GM20431 (cell line): Measurements from ENCODE around the gene ZNF555.
"Not testable (repeated sequence)": the region's sequence is repeated elsewhere in the genome, so short reads cannot be mapped to it uniquely, and the experiment has no call there.

Source experiments
- in situ Hi-C: fragments of 300-500 bp; cut with MseI, MboI; formaldehyde crosslinking; loops from one replicate; pipeline ENCODE4 v1.15.0; 2020; ENCODE audit warnings: low sequenced_read_pairs; ENCODE audit not compliant: unreplicated experiment

ZNF555 gene

DNA sequence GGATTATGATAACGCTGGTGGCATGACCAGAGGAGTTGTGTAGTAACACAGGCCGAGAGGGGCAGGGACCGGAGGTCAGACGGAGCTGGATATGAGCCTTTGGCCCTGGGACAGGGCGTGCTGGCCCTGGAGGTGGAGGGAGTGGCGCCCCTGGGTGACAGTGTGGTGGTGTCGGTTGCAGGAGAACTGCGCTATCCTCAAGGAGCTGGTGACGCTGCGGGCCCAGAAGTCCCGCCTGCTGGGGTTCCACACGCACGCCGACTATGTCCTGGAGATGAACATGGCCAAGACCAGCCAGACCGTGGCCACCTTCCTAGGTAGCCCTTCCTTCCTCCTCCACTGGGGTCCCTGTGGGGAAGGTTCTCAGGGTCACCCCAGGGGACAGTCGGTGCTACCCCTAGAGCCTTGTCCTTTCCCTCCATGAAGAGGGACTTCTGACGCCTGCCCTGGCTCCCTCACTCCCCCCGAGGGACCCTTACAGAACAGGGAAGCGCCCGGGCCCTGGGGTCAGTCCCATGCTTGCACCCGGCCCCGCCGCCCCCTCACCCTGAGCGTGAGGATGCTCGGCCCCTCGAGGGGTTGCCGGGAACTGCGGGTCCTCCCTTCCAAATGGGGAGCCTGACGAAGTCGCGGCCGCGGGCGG lies 34.4 kb upstream of the ZNF555 start:
- in situ Hi-C loops: no loop called here

DNA sequence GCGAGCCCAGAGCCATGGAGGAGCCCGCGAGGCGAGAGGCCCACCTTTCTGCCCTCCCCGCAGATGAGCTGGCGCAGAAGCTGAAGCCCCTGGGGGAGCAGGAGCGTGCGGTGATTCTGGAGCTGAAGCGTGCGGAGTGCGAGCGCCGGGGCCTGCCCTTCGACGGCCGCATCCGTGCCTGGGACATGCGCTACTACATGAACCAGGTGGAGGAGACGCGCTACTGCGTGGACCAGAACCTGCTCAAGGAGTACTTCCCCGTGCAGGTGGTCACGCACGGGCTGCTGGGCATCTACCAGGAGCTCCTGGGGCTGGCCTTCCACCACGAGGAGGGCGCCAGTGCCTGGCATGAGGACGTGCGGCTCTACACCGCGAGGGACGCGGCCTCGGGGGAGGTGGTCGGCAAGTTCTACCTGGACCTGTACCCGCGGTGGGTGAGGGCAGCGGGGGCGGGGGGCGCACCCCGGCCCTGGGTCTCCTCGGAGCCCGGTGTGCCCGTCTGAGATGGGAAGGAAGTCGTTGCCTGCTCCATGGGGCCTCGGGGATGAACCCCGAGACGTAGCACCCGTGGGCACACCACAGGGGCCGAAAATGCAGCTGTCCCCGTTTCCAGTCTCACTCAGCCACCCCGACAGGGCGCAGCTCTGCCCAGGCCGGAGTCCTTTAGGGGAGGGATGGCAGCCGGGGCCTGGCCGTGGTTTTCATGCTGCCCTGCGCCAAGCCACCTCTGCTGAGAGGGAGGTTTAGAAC lies 33.7 kb upstream of the ZNF555 start:
- in situ Hi-C loops: no loop called here

DNA sequence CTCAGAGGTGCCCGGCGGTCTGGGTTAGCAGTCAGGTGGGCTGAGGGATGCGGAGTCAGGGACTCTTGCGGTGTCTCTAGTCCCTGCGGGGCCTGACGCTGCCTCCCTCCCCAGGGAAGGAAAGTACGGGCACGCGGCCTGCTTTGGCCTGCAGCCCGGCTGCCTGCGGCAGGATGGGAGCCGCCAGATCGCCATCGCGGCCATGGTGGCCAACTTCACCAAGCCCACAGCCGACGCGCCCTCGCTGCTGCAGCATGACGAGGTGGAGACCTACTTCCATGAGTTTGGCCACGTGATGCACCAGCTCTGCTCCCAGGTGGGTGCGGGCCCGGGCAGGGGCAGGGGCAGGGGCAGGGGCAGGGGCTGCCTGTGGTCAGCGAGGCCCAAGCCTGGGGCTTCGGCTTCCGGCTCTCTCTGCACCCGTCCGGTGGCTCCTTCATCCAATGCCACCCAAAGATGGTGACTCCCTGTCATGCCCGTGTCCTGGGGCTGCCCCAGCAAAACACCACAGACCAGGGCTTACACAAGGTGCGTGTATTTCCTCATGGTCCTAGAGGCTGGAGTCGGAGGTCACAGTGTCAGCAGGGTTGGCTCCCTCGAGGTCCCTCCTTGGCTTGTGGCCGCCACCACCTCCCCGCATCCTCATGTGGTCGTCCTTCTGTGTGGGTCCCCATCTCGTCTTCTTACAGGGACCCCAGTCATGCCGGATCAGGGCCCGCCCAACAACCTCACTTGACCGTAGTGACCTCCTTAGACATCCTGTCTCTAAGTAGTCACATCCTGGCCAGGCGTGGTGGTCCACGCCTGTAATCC lies 32.9 kb upstream of the ZNF555 start:
- in situ Hi-C loops: no loop called here

- in situ Hi-C loops: no loop called here
These were observed 31.7 kb upstream of the ZNF555 start for GRCh38 chr19:2809387-2810140.

GRCh38 chr19:2810141-2811091 lies 30.9 kb upstream of the ZNF555 start:
- in situ Hi-C loops: no loop called here

DNA sequence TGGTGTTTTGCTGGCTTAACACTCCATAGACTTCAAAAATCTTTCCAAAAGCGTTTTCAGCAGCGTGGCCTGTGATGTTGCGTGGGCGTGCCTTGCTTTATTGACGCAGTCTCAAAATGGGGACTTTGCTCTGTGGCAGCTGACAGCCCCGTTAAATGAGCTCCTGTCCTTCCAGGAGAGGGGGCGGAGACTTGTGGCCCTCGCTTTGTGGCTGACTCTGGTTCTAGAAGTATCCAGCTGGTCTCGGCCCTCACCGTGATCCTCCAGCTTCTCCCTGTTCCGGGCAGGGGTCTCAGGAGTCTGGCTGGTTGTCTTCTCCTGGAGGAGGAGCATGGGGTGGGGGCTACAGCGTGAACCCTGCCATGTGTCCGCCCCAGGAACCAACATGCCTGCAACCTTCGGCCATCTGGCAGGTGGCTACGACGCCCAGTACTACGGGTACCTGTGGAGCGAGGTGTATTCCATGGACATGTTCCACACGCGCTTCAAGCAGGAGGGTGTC lies 30.0 kb upstream of the ZNF555 start:
- in situ Hi-C loops: no loop called here

DNA sequence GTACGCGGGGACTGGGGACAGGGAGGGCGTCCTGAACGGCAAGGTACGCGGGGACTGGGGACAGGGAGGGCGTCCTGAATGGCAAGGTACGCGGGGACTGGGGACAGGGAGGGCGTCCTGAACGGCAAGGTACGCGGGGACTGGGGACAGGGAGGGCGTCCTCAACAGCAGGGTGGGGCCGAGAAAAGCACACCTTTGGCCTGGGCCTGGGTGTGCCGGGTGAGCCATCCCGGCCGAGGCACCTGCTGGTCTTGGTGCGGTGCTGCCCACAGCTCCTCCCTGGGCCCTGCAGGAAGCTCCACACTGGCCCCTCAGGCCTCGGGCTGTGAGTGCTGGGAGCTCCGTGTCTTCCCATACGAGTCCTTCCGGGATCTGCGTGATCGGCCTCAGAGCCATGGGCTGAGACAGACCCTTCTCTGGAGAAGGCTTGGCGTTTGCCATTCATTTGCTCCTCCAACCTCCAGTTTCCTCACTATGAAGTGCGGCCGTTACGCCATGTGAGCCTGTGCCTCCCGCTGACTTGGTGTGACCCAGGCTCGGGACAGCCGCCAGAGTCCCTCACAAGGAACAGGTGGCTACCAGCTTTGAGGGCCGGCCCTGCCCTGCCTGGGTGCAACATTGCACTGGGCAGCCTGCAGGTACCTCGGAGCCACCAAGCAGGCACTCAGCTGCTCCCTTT lies 29.4 kb upstream of the ZNF555 start:
- in situ Hi-C loops: no loop called here

- in situ Hi-C loops: no loop called here
These were observed 28.7 kb upstream of the ZNF555 start for GRCh38 chr19:2812414-2813234.

DNA sequence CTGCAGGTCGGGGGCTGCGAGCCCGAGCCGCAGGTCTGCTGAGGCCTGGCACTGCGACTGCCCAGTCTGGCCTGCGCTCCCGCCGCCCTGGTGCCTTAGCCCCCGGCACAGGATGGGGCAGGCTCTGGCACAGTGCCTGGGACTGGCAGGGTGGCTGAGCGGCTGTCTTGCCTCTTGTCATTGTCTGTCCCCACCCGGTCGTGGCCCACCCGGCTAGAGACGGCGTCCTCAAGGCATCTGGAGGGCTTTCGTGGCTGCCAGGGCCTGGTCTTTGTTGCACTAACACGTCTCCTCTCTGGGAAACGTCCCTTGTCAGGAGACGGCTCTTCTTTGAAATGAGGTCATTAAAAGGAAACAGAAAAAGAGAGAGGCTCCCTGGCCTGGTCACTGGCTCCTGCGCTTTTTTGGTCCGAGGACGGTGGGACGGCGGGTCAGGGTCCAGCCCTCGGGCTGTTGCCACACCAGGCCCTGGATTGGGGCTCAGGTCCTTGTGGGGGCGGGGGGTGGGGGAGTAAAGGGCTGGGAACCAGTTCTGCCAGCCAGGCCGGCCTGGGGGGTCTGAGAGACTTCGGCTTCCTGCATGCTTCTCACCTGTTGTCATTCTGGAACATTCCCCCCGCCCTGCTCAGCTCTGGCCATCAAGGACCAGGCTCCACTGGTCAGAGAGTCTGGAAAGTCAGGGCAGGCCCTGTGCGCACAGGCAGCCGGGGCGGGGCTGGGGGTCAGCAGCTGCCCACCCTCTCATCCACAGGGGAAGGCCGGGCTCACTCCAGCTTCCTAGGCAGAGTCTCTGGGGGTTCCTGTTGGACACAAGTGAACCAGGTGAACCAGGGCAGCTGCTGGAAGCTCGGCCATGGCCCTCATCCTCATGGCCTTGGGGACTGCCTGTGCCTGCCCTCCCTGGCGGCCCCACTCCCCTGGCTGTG lies 27.8 kb upstream of the ZNF555 start:
- in situ Hi-C loops: no loop called here

DNA sequence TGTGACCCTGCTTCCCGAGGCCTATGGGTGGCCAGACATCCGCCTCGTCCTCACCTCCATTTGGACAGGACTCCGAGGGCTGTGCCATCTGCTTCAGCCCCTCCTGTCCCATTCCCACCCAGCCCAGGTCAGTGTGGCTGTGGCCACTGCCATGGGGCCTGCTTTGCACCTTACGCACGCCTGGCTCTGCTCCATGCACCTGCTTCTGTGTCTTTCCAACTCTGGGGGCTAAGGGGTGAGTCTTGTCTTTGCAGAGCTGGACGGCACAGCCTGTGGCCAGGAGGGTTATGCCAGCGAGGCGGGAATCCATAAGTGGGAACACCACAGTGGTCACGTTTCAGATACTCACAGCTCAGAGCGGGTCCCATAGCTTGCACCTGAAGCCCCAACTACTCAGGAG lies 26.8 kb upstream of the ZNF555 start:
- in situ Hi-C loops: no loop called here

DNA sequence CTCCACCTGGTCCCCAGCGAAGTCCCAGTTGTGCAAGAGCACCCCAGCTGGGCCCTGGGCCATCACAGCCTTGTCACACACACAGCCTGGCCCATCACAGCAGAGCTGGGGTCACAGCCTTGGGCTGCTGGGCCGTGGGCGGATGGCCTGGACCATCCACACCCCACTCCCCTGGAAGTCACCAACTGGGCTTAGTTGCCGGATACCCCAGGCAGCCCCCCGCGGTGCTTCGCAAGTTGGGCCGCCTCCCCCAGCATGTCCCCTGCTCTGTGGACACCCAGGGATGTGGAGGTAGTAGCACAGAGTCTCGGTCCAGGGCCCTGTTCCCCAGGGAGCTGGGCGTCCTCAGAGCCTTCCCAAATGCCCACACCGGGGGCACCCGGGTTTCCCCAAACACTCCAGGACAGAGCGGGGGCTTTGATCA lies 26.1 kb upstream of the ZNF555 start:
- in situ Hi-C loops: no loop called here

GRCh38 chr19:2815923-2816322 lies 25.4 kb upstream of the ZNF555 start:
- in situ Hi-C loops: no loop called here

DNA sequence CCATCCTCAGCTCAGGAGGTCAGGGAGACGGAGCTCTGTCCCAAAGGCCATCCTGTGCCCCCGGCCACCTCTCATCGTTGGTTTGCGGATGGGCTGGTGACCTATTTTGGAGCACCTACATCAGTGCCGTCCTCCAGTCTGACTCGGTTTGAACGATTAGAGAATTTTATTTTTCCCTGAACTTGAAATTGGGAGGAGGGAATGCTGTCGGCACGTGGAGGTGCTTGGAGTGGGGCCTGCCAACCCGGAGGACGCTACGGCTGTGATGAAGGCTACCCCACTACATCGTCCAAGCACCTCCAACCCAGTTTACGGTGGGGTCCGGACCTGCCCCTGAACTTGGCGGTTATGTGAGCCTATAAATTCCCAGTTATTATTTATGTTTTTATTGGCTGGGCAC lies 24.6 kb upstream of the ZNF555 start:
- in situ Hi-C loops: no loop called here

DNA sequence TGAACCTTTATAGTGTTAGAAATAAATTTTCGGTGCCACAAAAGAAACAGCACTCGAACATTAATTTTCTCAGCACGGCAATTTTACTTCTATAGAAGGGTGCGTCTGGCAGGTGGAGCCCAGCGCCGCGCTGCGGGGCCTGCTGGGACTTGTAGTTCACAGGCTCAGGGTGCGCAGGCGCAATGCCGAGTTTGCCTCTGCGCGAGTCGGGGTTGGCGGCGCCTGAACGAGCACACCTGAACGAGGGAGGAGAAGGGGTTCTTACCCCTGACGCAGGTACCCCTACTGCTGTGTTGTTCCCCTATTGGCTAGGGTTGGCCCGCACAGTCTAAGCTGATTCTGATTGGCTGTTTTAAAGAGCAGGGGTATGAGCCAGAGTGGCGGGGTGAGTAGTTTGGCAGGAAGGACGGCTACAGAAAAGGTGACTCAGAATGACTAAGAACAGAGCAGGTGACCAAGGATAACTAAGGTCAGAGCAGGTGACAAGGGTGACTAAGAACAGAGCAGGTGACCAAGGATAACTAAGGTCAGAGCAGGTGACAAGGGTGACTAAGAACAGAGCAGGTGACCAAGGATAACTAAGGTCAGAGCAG lies 23.9 kb upstream of the ZNF555 start:
- in situ Hi-C loops: not testable (repeated sequence)

GRCh38 chr19:2819540-2820111 lies 21.6 kb upstream of the ZNF555 start, which contains the start of gene ZNF554:
Gene ZNF554 (plus strand): TSS chr19:2819868. CDS start chr19:2820072, 204 bp downstream.
- in situ Hi-C loops: no loop called here
